CD4-positive, CD25-positive, alpha-beta regulatory T cell (primary cell): ENCODE data around the gene NR3C2. TPM values are rescaled to one million over a fixed set of nuclear protein-coding genes. Genes with fewer than 3 reads are reported as not detected.
"Not testable (repeated sequence)": the region's sequence is repeated elsewhere in the genome, so short reads cannot be mapped to it uniquely, and the experiment has no call there.

Experiments
- ATAC-seq, 2 donors: fragments of 150-1000 bp; cut with Tn5 transposase; one replicate each; pipeline ENCODE4 v1.10.0; 2021; ENCODE audit warnings: low read depth in 2 of 2, moderate number of reproducible peaks in 2 of 2, moderate library complexity in 1 of 2
- DNase-seq, 3 donors: peaks; one replicate each; pipeline versions ENCODE4 v3.0.0 to v3.0.0-alpha.2; 2012 to 2022; ENCODE audit warnings: mixed read lengths in 1 of 3
- H3K27ac ChIP-seq: one replicate; pipeline ENCODE4 v1.7.0; 2013; ENCODE audit warnings: mild to moderate bottlenecking, low read length; ENCODE audit not compliant: insufficient read depth, poor library complexity, severe bottlenecking
- H3K27me3 ChIP-seq: one replicate; pipeline ENCODE4 v1.7.0; 2013; ENCODE audit warnings: low read length; ENCODE audit not compliant: control insufficient read depth, insufficient read depth
- H3K36me3 ChIP-seq: one replicate; pipeline ENCODE4 v1.7.0; 2013; ENCODE audit warnings: mild to moderate bottlenecking, low read length, moderate library complexity; ENCODE audit not compliant: control insufficient read depth, insufficient read depth
- H3K4me1 ChIP-seq: 2 replicates; pipeline ENCODE4 v1.7.0; 2013; ENCODE audit warnings: mild to moderate bottlenecking, low read length; ENCODE audit not compliant: insufficient read depth, control insufficient read depth, poor library complexity, severe bottlenecking
- H3K4me3 ChIP-seq: one replicate; pipeline ENCODE4 v1.7.0; 2013; ENCODE audit warnings: low read depth, mild to moderate bottlenecking, low read length, moderate library complexity
- H3K9me3 ChIP-seq, 2 experiments: 1 replicate in 1 of 2; 2 replicates in 1 of 2; pipeline ENCODE4 v1.7.0; 2013; ENCODE audit warnings: low read length in 2 of 2, mild to moderate bottlenecking in 1 of 2, moderate library complexity in 1 of 2; ENCODE audit not compliant: control insufficient read depth in 2 of 2
- H3K27ac Mint-ChIP-seq, 3 donors: one replicate each; pipeline ENCODE4 v1.8.0; 2020 to 2022; ENCODE audit warnings: mild to moderate bottlenecking in 3 of 3, mixed read lengths in 3 of 3, moderate library complexity in 2 of 3
- H3K27me3 Mint-ChIP-seq: one replicate; pipeline ENCODE4 v1.8.0; 2022; ENCODE audit warnings: mild to moderate bottlenecking, mixed read lengths
- H3K36me3 Mint-ChIP-seq: one replicate; pipeline ENCODE4 v1.8.0; 2020; ENCODE audit warnings: mixed read lengths
- H3K4me1 Mint-ChIP-seq, 4 donors: one replicate each; pipeline ENCODE4 v1.8.0; 2020 to 2022; ENCODE audit warnings: mixed read lengths in 4 of 4, mild to moderate bottlenecking in 1 of 4
- H3K4me3 Mint-ChIP-seq, 4 donors: one replicate each; pipeline ENCODE4 v1.8.0; 2020 to 2022; ENCODE audit warnings: mild to moderate bottlenecking in 4 of 4, mixed read lengths in 4 of 4, moderate library complexity in 3 of 4
- H3K9me3 Mint-ChIP-seq, 7 donors: one replicate each; pipeline ENCODE4 v1.8.0; 2020 to 2022; ENCODE audit warnings: mixed read lengths in 7 of 7, mild to moderate bottlenecking in 3 of 7, moderate library complexity in 2 of 7
- polyA plus RNA-seq, 4 donors: library from polyadenylated mRNA; unstranded; fragments of 300-500 nt; fragmentation: Illumina TruSeq; gene quantifications; one replicate each; pipeline ENCODE4 v1.2.3, GENCODE V29; 2021
- total RNA-seq: library from RNA; stranded (reverse); gene quantifications from one replicate; pipeline ENCODE4 v1.2.3, GENCODE V29; 2022

NR3C2 gene
- total and polyA plus RNA-seq, 5 donors from 2014 or later: 1.2 to 16.1 (median 3.2) TPM

DNA sequence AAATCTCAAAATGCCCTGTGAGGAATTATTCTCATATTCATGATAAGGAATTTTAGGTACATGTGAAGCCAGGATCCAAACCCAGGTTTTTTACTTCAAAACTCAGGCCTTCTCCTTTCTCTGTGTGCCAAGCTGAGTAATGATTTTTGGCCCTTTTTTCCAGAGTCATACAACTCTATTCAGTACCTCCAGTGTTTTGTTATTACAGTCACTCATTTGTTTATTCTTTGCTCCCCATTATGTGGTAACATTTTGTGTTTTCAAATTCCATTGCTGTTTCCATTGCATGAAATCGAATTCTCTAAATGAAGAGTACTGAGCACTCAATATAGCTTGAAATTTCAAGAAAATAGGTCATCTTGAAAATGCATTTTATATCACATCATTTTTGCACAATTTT is 315.4 kb downstream of the NR3C2 start:
- DNase-seq (no peak), ATAC-seq (no peak)
- Mint-ChIP-seq H3K4me3 (no peak overlapping the region), H3K36me3 (peaks cover 40% of the 10 kb centered on the region), H3K9me3 (peaks cover 0 to 25% (median 7%) of the 10 kb centered on the region in 7 donors), H3K27me3 (peaks cover 4% of the 10 kb centered on the region), H3K4me1 (no peaks in the 10 kb centered on the region), H3K27ac (no peak overlapping the region)
- Histone ChIP-seq H3K4me1 (no peaks in the 10 kb centered on the region), H3K36me3 (peaks cover 3% of the 10 kb centered on the region), H3K4me3 (no peak overlapping the region), H3K27me3 (no peaks in the 10 kb centered on the region), H3K9me3 (peaks cover 13 to 17% of the 10 kb centered on the region in 2 experiments), H3K27ac (no peak overlapping the region)

DNA sequence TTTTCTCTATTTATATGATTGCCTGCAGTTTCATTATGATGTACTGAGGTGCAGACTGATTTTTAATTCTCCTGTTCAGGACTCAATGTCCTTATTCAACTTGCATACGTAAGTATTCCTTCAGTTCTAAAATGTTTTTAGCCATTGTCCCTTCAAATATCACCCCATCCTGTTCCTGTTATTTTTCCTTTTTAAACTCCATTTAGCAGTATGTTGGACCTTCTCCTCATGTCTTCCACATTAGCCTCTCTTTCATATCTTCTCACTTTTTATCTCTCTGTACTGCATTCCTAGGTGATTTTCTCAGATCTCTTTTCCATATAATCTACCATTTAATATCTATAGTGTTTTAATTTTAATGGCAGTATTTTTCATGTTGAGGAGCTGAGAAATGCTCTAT is 317.7 kb downstream of the NR3C2 start:
- Histone ChIP-seq H3K4me1 (no peaks in the 10 kb centered on the region), H3K27me3 (no peaks in the 10 kb centered on the region), H3K27ac (no peak overlapping the region), H3K9me3 (peaks cover 13 to 17% of the 10 kb centered on the region in 2 experiments), H3K4me3 (no peak overlapping the region), H3K36me3 (peaks cover 6% of the 10 kb centered on the region)
- H3K27ac Mint-ChIP-seq: no peak overlapping the region
- no peak for DNase-seq
- H3K27me3 Mint-ChIP-seq: peaks cover 4% of the 10 kb centered on the region
- peaks cover 0 to 4% (median 0%) of the 10 kb centered on the region in 4 donors for H3K4me1 Mint-ChIP-seq
- H3K4me3 Mint-ChIP-seq: peak overlapping the region in 1 of 4 donors; percentile 4
- H3K9me3 Mint-ChIP-seq: peaks cover 0 to 25% (median 7%) of the 10 kb centered on the region in 7 donors
- no peak for ATAC-seq
- H3K36me3 Mint-ChIP-seq: peaks cover 44% of the 10 kb centered on the region

DNA sequence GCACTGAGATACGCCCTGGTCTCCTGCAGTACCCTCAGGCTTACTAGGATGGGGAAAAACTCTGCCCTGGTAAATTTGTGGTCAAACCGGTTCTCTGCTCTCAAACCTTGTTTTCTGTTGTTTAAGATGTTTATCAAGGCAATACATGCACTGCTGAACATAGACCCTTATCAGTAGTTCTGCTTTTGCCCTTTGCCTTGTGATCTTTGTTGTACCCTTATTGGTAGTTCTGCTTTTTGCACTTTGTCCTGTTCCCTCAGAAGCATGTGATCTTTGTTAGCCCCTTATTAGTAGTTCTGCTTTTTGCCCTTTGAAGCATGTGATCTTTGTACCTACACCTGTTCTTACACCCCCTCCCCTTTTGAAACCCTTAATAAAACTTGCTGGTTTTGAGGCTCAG is 319.1 kb downstream of the NR3C2 start:
- H3K4me3 ChIP-seq, H3K27me3 ChIP-seq, H3K27me3 Mint-ChIP-seq, H3K36me3 ChIP-seq, H3K27ac Mint-ChIP-seq, H3K4me3 Mint-ChIP-seq, H3K27ac ChIP-seq, H3K4me1 ChIP-seq, DNase-seq, ATAC-seq: not testable (repeated sequence)
- peaks cover 57% of the 10 kb centered on the region for H3K36me3 Mint-ChIP-seq
- H3K9me3 ChIP-seq: peaks cover 13 to 17% of the 10 kb centered on the region in 2 experiments
- peaks cover 0 to 25% (median 7%) of the 10 kb centered on the region in 7 donors for H3K9me3 Mint-ChIP-seq
- peaks cover 0 to 12% (median 3%) of the 10 kb centered on the region in 4 donors for H3K4me1 Mint-ChIP-seq

DNA sequence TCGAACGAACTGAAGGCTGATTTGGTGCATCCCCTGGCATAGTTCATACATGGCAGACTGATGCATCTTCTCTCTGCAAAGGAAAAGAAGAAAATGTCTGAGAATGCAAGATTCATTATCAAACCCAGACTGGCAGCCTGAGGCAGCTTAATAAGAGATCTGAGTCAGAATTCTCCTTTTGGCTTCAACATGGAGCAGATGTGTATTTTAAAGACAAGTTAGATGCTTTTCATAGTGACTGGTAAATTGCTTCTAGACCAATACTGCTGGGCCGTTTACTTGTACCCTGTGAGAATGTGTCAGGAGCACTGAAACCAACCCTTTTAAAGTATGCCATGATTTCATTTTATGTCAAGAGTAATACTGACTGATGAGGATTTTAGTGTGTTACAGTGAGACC is 322.0 kb downstream of the NR3C2 start:
- Mint-ChIP-seq H3K36me3 (peaks cover 57% of the 10 kb centered on the region), H3K9me3 (peaks cover 0 to 20% (median 7%) of the 10 kb centered on the region in 7 donors), H3K27me3 (peaks cover 4% of the 10 kb centered on the region), H3K4me1 (peaks cover 0 to 26% (median 13%) of the 10 kb centered on the region in 4 donors), H3K27ac (peak overlapping the region in 1 of 3 donors; percentile 24), H3K4me3 (no peak overlapping the region)
- no peak overlapping the region for H3K4me3 ChIP-seq
- H3K4me1 ChIP-seq: no peaks in the 10 kb centered on the region
- H3K27me3 ChIP-seq: no peaks in the 10 kb centered on the region
- H3K9me3 ChIP-seq: peaks cover 11 to 16% of the 10 kb centered on the region in 2 experiments
- DNase-seq (no peak), ATAC-seq (no peak)
- H3K27ac ChIP-seq: no peak overlapping the region
- H3K36me3 ChIP-seq: peaks cover 7% of the 10 kb centered on the region

DNA sequence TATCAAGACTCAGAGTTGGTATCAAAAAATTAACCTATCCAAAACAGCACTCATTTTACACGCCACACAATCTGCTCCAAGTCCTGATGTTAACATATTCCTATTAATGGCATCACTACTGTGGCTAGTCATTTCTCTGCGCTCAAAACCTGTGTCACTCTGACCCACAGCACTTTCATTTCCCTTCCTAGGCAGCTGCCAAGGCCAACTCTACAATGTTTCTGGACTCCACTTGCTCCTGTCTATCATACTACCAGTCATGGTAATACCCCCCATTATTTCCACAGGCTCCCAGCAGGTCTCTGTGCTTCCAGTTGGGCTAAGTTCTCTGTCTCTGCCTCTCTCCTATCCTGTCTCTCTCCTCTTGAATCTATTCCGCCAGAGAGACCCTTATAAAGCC is 323.6 kb downstream of the NR3C2 start:
- Histone ChIP-seq H3K36me3 (peaks cover 11% of the 10 kb centered on the region), H3K27ac (no peak overlapping the region), H3K9me3 (peaks cover 2 to 3% of the 10 kb centered on the region in 2 experiments), H3K4me3 (no peak overlapping the region), H3K27me3 (no peaks in the 10 kb centered on the region), H3K4me1 (no peaks in the 10 kb centered on the region)
- Mint-ChIP-seq H3K36me3 (peaks cover 58% of the 10 kb centered on the region), H3K27me3 (peaks cover 4% of the 10 kb centered on the region), H3K9me3 (peaks cover 0 to 7% (median 3%) of the 10 kb centered on the region in 7 donors), H3K4me3 (no peak overlapping the region), H3K27ac (peak overlapping the region in 1 of 3 donors; percentile 34), H3K4me1 (peaks cover 0 to 30% (median 13%) of the 10 kb centered on the region in 4 donors)
- DNase-seq (no peak), ATAC-seq (no peak)

DNA sequence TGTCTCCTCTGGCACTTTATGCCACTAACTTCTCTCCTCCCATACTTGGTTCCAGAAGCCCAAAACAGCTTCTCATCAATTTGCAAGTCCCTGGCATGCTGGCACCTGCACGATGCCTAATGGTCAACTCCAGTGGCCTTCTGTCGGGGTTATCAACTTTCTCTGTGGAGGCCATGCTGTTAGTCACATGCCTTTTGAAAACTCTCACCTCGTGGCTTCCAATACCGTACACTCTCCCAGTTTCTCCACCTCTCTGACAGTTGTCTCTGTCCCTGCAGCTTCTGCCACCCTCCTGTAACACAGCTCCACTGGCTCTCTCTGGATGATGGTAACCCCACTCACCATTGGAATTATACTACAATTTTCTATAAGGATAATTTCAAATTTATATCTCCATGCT is 324.0 kb downstream of the NR3C2 start:
- no peaks in the 10 kb centered on the region for H3K27me3 Mint-ChIP-seq
- peaks cover 13% of the 10 kb centered on the region for H3K36me3 ChIP-seq
- H3K27ac Mint-ChIP-seq: peak overlapping the region in 1 of 3 donors; percentile 34
- no peaks in the 10 kb centered on the region for H3K4me1 ChIP-seq
- no peak overlapping the region for H3K27ac ChIP-seq
- no peak overlapping the region for H3K4me3 ChIP-seq
- H3K9me3 ChIP-seq: no peaks in the 10 kb centered on the region
- peaks cover 54% of the 10 kb centered on the region for H3K36me3 Mint-ChIP-seq
- peak overlapping the region in 1 of 4 donors; percentile 4 for H3K4me3 Mint-ChIP-seq
- ATAC-seq (no peak), DNase-seq (no peak)
- H3K27me3 ChIP-seq: no peaks in the 10 kb centered on the region
- peaks cover 0 to 3% (median 1%) of the 10 kb centered on the region in 7 donors for H3K9me3 Mint-ChIP-seq
- peaks cover 0 to 33% (median 13%) of the 10 kb centered on the region in 4 donors for H3K4me1 Mint-ChIP-seq

DNA sequence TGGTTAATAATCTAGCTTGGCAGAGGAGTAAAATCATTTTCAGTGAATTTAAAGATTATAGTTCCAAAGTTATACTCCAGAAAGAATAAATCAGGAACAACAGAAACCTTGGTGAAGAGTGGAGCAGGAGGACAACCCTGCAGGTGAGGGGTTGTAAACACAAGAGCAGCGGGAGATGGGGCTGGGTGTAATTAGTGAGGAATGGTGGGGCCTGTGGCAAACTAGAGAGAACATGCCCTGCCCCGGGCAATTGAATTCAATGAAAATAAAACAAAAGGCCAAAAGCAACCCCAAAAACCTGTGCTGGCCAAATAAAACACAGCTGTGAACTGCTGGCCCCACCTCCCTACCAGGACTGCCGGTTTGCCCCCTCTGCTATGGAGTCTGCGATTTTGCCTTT is 325.2 kb downstream of the NR3C2 start:
- peak overlapping the region in 1 of 4 donors; percentile 15 for H3K4me3 Mint-ChIP-seq
- no peak overlapping the region for H3K27ac ChIP-seq
- H3K27me3 ChIP-seq: no peaks in the 10 kb centered on the region
- ATAC-seq (peak in 1 of 2 donors; percentile 12), DNase-seq (no peak)
- H3K9me3 ChIP-seq: no peaks in the 10 kb centered on the region
- peaks cover 15% of the 10 kb centered on the region for H3K36me3 ChIP-seq
- peak overlapping the region; percentile 47 to 60 (median 54) for H3K27ac Mint-ChIP-seq
- H3K4me1 ChIP-seq: no peaks in the 10 kb centered on the region
- no peak overlapping the region for H3K4me3 ChIP-seq
- peaks cover 0 to 3% (median 0%) of the 10 kb centered on the region in 7 donors for H3K9me3 Mint-ChIP-seq
- peaks cover 48% of the 10 kb centered on the region for H3K36me3 Mint-ChIP-seq
- H3K4me1 Mint-ChIP-seq: peaks cover 0 to 42% (median 16%) of the 10 kb centered on the region in 4 donors
- no peaks in the 10 kb centered on the region for H3K27me3 Mint-ChIP-seq

DNA sequence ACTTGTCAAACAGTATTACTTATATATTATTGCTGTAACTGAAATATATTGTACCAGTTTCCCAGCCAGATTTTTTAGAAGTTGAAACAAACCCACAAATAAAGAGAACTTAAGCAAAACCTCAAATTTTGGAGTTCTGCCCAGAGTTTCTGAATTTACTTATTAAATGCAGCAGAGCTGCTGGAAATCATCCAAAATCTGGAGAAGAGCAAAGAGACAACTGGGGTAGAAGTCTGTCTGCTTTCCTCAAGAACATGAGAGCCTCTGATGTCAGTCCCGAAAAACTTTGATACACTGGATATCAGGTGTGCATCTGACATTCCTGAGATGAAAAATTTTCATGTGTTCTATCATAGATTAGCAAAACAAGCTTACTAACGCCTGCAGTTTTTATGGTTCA is 325.9 kb downstream of the NR3C2 start:
- H3K4me1 Mint-ChIP-seq: peaks cover 0 to 42% (median 16%) of the 10 kb centered on the region in 4 donors
- no peaks in the 10 kb centered on the region for H3K27me3 Mint-ChIP-seq

More for the DNA sequence above, 325.9 kb downstream of the NR3C2 start:
- Mint-ChIP-seq H3K9me3 (peaks cover 0 to 3% (median 0%) of the 10 kb centered on the region in 7 donors), H3K27ac (no peak overlapping the region), H3K4me3 (no peak overlapping the region), H3K36me3 (peaks cover 46% of the 10 kb centered on the region)
- H3K9me3 ChIP-seq: no peaks in the 10 kb centered on the region
- H3K4me1 ChIP-seq: no peaks in the 10 kb centered on the region
- no peak overlapping the region for H3K27ac ChIP-seq
- DNase-seq (no peak), ATAC-seq (no peak)
- H3K4me3 ChIP-seq: no peak overlapping the region
- H3K27me3 ChIP-seq: no peaks in the 10 kb centered on the region
- H3K36me3 ChIP-seq: peaks cover 16% of the 10 kb centered on the region
